Activated T-cell treated with anti-CD3 and anti-CD28 coated beads for 1 hour (primary cell): ENCODE results near the gene GSE1.
A peak's percentile ranks its signal among the peaks of the same experiment; 100 is the strongest.

Experiments
- DNase-seq: peaks from one replicate; pipeline ENCODE4 v3.0.0-alpha.2; 2020; ENCODE audit warnings: low read depth

The GSE1 gene

DNA sequence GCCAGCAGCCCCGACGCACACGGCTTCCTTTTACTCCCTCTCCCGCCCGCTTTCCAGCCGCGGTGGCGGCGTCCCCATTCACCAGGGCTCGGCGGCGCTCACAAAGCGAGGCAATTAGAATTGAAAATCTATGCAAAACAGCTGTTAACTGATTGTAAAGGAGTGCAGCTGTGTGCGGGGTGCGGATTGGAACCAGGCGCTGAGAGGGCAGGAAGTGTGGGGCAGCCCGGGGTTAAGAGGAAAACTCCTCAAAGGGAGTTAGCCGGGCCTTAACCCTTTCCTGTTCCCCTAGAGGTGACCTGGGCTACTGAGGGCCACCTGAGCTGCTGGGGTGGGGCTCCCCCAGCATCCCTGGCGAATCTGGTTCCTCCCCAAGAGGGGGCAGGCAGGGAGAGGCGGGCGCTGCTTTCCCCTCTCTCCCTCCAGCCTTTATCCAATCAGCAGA, 5.8 kb upstream of the GSE1 start:
- DNase-seq, result no peak

DNA sequence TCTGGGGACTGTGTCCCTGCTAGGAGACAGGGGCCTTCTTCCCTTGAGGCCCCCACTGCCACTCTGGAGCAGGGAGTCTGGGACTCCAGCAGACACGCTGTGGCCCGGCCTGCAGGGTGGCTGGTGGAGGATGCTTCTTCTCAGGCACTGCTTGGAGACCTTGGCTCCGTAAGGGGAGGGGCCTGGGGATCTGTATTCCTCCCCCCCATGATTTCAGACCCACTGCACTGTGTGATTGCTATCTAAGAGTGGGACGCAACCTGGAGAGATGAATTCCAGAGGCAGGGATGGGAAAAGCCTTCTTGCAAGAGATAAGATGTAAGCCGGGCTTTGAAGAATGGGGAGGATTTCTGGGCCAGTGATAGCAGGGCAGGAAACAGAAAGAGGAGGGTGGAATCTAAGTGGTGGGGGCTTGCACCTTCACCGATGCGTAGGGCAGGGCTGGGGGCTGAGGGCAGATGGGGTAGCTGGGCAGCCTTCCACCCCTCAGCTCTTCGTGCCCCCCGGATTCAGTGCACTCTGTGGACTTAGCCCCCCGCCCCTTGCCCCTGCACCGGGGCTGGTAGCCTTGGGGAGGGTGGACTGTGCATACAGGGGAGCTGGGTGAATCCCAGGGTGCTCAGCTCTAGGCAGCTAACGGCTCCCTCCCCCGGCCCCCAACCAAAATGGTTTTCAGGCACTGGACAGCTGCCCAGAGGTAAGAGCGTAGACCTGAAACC, 5.2 kb upstream of the GSE1 start:
- no peak for DNase-seq

DNA sequence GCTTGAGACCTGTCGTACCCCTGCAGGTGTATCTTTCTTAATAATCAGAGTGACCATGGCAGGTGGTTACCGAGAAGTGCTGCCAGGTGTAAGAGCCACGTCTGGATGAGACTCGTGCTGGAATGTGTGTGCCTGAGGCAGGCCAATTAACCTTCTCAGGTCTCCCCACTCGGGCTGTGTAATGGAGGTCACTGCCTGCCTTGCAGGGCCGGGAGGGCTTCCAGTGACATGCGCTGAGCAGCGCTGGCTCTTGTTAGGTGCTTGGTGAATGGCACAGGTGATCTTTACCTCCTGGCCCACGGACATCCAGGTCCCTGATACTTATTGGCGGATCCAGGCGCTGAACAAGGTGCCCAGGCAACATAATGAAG, 4.6 kb upstream of the GSE1 start:
- no peak for DNase-seq

DNA sequence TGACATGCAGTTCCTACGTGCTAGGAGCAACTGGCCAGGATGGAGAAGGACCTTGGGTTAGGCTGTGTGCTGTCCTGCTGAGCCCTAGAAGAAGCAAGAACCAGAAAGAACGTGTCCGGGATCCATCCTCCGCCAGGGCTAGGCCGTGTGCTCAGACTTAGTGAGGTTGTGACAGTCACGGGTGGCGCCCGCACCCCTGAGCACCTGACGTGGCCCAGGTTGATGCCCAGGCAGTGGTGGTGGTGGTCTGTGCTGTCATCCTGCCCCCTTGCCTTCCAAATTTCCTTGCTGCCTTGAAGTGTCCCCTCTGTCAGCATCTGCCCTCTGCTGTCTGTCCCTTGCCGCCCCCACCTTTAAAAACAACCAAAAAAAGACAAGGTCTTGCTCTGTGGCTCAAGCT, 4.2 kb upstream of the GSE1 start:
- no peak for DNase-seq

DNA sequence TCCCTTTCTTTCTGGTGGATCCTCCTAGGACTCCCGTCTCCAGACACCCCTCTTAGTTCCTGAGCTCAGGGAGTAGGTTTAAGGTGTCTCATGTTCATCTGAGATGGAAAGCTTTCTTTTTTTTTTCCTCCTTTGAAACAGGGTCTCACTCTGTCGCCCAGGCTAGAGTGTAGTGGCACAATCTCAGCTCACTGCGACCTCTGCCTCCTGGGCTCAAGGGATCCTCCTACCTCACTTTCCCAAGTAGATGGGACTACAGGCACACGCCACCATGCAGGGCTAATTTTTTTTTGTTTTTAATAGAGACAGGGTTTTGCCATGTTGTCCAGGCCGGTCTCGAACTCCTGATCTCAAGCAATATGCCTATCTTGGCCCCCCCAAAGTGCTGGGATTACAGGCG, 3.6 kb upstream of the GSE1 start:
- DNase-seq, result no peak

DNA sequence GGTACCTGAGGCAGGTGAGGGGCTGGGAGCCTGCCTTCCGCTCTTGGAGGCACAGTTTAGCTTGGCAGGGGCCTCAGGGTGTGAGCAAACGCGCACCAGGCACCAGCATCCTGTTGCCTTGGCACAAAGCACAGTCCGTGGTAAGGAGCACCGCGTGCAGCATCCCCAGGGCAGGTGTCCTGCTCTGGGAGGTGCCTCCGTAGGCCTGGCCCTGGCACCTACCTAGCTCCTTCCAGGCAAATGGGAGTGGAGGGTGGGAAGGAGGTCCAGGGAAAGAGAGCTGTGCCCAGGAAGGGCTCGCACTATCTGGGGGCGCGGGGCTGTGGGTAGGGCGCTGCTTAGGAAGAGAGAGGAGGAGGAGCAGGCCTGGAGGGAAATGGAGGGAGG, 3.1 kb upstream of the GSE1 start:
- DNase-seq, result no peak

DNA sequence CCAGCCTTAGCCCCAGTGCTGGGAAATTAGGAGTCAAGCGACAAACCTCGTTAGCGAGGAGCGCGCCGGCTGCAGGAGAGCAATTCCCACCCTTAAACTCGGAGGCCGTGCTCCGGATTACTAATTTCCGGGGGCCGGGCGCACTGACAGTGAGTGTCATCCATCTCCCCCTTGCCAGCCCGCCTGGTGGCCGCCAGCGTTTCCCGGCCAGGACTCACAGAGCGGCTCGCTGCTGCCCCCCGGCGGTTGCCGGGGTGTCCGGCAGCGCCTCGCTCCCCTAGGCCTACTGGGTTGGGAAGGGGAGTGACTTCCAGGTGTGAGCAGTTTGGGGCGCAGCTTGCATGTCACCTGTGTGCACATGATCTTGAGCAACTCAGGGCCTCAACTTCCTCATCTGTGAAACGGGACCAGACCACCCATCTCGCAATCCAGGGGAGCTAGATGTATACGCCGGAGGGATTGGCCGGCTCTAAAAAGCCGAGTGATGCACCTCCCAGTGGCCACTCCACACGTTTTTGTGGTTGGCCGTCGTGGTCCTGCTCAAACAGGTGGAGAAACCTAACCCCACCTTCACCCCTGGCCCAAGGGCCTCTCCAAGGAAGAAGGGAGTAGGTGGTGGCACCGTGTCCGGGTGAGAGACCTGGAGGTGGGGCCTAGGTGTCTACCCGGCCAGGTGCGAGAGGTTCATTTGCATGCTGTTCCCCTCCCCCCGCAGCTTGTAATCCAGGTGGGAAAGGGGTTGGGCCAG, 2.5 kb upstream of the GSE1 start:
- peak; percentile 89 for DNase-seq

DNA sequence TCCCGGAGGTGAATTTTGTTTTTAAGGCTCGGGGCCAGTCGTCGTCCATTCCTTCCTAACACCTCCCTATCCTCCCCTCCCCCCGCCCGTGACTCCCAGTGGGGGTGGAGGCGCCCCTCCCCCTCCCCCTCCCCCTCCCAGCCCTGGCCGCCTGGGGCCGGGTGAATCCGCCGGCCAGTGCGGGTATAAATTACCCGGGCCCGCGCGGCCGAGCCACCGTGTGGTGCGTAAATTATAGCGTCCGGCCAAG, 2.0 kb upstream of the GSE1 start:
- no peak for DNase-seq

DNA sequence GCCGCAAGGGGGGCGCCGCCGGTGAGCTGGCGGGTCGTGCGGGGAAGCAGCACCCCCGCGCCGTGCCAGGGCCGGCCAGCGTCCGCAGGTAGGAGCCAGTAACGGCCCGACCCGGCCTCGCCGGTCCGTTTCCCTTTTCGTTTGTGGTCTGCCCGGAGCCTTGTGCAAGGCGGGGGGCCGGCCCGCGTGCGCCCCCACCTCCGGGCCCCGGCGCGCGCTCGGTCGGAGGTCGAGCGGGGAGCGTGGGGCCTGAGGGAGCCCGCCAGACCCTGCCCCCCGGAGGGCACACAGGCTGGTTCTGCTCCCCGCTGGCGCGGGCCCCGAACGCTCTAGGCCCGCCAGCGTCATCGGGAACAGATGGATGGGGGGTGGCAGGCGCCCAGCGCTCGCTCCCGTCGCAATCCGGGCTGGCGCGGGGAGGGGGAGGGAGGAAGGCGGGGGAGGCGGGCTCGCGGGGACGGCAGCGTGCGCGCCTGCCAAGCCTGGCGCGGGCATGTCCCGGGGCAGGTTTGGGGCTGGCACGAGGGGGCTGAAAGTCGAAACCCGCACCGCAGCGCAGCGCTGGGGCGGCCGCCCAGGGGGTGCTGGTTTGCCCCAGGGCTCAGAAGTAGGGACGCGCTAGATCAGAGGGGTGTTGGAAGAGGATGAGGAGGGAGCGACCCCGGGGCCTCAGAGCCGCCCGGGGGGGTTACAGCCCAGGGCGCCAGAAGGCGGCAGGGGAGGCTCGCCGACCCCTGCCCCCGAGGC, 1.5 kb upstream of the GSE1 start:
- DNase-seq, result no peak

DNA sequence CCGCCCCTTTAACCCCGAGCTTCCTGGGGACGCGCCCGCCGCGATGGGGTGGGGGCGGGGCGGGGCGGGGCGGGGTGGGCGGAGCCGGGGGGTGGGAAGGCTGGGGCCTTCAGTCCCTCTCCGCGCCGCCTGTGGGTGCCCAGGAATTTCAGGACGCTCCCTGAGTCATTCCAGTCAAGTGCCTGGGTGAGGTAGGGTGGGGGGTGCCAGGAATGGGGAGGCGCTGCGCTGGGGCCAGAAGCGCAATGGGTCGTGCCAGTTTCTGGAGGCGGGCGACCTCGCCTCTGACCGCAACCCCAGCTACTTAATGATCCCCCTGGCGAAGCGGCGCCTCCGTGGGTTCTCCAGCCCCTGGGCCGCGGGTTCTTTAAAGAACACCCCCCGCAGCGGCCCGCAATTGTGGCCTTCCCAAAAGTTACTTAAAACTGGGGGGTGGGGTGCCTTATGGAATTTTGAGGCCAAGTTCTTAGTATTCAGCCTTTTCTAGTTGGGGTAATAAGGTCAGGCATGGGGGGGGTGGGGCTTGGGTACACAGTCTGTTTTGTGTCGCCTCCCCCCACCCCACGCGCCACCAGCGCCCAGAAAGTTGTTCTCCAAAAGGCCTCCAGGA, 826 bp upstream of the GSE1 start:
- DNase-seq, result no peak

DNA sequence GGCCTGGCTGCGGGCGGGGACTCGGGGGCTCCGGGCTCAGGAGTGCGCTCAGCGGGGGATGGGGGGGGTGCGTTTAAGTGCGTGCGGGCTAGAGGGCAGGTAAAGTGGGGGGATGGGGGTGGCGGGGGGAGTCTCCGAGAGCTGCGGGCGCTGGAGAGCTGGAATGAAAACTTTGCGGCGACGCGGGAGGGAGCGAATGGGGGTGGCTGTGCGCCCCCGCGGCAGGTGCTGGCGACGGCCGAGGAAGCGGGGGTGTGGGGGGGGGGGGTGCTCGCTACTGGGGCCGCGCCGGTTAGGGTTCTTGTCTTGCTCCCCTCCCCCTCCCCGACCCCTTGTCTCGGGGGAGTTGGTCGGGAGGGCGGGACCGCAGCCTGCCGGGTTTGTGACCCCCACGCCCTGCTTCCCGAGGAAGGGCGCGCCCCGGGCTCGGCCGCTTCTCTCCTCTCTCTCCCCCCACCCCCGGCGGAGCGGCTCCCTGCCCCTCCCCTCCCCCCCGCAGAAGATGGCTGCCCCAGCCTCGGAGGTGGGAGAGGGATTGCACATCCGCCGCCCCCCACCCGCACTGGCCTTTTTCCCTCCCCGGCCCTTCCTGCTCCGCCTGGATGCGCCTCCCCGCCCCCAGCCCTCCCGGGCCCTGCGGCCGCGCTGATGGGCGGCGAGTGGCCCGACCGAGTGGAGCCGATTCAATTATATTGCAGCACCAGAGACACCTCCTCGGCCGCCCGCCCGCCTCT, 649 bp downstream of the GSE1 start:
- no peak for DNase-seq

DNA sequence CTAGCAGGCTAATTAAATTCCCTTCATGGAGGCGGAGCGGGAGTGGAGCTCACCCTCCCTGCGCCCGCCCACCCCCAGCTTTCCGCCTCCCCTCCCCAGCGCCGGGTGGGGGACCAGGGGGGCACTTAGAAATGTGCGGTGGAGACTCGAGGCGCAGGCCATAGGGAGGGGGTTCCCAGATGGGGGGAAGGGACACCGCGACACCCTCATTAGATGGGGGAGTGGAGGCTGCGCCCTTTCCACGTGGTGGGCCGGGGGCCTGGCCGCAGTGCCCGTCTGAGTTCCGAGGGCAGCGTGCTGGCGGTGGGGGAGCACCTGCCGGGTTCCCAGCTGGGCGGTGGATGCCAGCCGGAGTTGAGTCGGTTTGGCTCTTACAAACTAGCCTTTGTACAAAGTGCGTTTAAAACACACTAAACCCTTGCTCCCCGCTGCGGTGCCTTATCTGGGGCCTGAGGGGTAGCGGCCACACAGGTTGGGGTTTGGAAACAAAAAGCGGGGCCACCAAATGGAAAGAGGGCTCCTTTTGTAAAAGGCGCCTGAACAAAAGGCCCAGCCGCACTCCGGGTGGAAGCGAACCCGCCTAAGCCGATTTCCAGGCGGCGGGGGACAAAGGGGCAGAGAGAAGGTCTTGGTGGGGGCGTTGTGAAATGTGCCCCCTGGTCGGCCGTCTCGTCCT, 1.4 kb downstream of the GSE1 start:
- no peak for DNase-seq

DNA sequence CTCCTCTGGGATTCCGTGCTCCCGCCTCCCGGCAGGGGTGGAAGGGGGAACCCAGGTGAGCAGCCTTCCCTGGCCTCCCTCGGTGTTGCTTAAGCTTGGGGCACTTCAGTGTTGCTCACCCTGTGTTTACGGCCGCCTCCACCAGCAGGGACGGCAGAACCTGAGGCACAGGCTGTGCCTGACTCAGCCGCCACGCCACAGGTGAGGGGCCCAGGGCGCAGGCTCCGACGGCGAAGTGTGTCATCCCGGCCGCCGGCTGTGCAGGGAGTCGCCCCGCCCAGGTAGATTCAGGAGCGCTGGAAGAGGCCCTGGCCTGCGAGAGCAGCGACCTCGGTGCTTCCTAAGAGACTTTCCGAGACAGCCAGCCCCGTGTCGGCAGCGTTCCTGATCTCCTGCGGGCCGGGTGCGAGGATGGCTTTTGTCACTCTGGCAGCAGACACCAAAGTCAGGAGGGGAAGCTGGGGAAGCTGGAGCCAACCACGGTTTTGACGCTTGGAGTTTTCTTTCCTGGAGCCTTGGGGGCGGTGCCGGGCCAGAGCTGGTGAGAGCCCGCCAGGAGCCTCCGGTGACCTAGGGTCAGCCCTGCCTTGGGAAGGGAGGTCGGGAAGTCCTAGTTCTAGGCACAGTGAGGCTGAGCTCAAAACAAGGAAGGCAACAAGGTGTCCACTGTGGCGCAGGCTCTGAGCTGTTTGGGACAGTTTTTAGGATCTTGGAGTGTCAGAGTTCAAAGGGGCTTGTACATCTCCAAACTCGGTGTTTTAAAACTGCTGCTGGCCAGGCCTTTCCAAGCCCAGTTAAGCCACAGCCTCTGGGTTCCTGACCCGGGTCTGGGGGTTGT, 2.1 kb downstream of the GSE1 start:
- DNase-seq, result peak; percentile 54

DNA sequence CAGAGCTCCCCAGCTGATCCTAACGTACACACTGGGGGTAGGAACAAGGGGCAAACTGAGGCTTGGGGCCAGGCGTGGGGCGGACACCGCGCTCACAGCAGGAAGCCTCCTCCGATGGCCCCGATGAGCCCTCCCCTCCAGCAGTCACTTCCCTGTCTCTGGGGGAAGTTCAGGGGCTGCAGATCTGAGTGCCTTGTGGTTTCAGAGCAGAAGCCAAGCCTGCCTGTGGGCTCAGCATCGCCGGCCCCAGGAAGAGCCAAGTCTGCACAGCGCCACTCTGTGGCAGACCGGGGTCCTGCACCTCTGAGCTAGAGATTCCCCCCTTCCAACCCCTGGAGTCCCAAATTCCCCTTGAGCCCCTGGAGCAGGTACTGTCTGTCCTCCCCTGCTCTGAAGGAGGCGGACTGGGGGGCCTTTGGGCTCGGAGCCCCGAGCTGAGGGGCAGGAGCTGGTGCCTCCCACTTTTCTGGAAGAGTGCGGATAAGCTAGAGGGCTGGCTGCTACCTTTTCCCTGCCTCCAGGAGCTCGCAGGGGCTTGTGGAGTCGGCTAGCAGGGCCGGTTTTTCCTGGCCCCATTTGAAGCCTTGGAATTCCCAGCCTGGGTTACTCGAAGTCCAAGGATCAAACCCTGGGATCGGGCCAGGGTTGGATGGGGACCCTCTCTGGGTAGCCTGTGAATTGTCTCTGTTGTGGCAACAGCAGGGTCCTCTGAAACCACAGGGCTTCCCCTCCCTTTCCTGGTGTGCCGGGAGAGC, 2.9 kb downstream of the GSE1 start:
- DNase-seq, result peak; percentile 72

DNA sequence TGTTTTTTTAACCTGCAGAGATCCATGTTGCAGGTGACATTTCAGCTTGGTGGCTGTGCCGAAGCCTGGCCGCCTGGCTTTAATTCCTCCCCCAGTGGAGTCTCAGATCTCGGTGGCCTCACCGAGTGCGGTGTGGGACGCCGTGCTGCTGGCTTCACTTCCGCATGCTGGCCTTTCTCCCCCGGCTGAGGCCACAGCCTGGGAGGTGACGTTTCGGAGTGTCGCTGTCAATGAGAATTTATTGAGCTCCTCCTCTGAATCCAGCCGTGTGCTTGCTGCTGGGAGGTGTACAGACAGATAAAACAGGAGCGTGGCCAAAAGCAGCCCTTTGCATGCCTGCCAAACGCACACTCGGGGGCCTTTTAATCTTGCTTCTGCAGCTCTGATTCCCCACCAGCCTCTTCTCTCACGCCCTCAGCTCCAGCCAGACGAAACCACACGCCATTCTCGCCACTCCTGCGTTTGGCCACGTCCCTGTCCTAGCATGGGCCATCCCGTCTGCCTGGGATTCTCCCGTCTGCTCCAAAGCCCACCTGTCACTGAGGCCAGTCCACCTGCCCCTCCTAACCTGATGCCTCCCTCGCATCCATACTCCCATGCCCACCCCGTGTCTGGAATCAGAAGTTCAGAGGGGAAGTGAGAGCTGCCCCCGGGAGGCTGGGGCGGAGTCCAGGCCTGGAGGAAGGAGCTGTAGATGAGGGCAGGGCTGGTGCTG, 3.6 kb downstream of the GSE1 start:
- DNase-seq, result no peak

DNA sequence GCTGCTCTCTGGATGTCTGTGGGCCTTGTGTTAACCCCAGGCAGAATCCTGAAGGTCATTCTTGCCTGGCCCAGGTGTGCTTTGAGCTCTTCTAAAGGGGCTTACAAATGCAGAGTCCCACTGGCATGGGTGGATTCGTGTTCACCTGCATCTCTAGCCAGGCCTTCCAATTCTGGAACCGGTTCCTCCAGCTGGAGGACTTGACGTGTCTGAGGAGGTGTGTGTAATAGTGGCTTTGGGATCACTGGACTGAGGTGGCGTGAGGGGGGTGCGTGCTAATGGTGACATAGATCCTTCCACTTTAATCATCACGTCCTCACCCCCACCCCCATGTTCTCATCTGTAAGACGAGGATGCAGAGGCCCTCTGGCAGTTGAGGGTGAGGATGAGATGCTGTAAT, 4.8 kb downstream of the GSE1 start:
- no peak for DNase-seq

DNA sequence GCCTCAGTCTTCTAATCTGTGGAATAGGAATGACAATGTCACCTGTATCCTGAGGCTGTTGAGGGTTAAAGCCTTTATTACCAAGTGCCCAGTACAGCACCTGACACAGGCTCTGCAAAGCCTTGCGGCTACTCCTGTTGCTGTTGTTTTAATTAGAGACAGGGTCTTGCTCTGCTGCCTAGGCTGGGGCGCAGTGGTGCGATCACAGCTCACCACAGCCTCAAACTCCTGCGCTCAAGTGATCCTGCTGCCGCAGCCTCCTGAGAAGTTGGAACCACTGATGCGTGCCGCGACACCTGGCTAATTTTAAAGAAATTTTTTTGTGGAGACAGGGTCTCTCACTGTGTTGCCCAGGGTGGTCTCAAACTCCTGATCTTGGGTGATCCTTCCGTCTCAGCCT, 5.4 kb downstream of the GSE1 start:
- DNase-seq, result no peak

DNA sequence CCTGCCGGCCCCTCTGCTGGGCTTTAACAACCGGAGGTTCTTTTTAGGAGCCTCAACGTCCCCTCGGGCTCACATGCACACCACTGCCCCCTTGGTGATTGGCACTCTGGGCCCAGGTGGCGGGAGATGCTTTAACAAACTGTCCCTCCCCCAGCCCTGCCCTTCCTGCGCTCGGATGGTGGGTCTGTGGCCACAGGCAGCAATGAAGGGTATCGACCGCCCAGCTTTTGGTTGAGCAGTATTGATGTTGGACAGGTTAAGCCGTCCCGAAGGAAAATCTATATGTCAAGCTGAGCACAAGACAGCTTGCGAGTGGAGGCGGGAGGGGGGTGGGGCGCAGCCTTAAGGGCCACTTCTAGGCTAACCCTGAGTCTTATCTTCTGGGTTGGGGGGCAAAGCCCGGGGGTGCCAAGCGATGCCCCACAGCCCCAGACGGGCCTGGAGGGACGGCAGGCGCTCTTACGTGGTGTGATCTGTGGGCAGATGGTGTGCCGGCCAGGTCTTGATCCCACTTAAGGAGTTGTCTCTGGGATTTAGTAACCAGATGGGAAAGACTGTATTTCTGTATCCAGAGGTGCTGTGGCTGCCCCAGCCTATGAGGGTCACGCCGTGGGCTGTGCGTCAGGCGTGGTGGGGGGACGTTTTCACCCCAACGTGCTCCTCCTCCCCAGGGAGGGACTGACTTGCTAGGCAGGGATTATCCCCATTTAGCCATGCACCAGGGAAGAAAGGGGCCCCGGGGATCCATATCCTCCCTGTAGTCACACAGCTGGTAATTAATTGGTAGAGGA, 6.2 kb downstream of the GSE1 start:
- no peak for DNase-seq

DNA sequence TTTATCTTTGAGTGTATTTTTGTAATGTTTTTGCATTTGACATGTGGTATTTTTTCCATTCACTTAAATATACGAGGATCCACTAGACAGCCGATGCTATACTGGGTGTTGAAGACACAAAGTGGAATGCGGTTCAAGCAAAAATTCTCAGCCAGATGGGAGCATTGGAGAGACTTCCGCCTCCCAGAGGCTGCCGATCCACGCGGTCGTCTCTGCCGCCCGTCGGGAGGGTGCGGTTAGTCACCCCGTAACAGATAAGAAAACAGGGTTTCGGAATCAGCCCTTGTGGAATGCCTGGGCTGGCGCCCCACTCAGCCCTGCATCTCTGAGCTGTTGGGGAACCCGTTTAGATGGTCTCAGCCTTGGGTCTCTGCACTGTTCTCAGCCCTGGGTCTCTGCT, 7.3 kb downstream of the GSE1 start:
- DNase-seq, result no peak
